ENCODE measurements around the gene VWF.
"Not testable (repeated sequence)": the region's sequence is repeated elsewhere in the genome, so short reads cannot be mapped to it uniquely, and the experiment has no call there.

Gene VWF

DNA sequence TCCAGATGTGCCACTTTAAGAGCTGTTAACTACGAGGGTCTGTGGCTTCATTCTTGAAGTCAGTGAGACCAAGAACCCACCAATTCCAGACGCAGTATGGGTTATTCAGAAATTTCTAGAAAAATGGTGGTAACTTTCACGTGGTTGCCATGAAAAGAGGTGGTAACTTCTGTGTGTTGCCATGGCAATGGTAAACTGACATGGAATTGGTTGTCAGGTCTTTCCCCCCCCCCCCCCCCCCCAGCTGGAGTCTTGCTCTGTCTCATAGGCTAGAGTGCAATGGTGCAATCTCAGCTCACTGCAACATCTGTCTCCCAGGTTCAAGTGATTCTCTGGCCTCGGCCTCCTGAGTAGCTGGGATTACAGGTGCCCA, 18.8 kb upstream of the VWF start:
- H3K4me3 ChIP-seq (ENCODE audit: low read depth, low read length) = no peak overlapping the region
- H3K36me3 ChIP-seq (ENCODE audit: insufficient read depth, low read length) = no peaks in the 10 kb centered on the region
- H3K4me1 ChIP-seq (ENCODE audit: control insufficient read depth, insufficient read depth, low read length, unreplicated experiment) = peaks cover 9% of the 10 kb centered on the region
- no peaks in the 10 kb centered on the region for H3K27me3 ChIP-seq (ENCODE audit: insufficient read depth, low read length)
- H3K79me2 ChIP-seq (ENCODE audit: control insufficient read depth, insufficient read depth, low read length, unreplicated experiment) = no peaks in the 10 kb centered on the region
- H3K27ac ChIP-seq (ENCODE audit: low read depth, low read length) = no peak overlapping the region
- H2AFZ ChIP-seq (ENCODE audit: low read length, unreplicated experiment) = no peak overlapping the region

DNA sequence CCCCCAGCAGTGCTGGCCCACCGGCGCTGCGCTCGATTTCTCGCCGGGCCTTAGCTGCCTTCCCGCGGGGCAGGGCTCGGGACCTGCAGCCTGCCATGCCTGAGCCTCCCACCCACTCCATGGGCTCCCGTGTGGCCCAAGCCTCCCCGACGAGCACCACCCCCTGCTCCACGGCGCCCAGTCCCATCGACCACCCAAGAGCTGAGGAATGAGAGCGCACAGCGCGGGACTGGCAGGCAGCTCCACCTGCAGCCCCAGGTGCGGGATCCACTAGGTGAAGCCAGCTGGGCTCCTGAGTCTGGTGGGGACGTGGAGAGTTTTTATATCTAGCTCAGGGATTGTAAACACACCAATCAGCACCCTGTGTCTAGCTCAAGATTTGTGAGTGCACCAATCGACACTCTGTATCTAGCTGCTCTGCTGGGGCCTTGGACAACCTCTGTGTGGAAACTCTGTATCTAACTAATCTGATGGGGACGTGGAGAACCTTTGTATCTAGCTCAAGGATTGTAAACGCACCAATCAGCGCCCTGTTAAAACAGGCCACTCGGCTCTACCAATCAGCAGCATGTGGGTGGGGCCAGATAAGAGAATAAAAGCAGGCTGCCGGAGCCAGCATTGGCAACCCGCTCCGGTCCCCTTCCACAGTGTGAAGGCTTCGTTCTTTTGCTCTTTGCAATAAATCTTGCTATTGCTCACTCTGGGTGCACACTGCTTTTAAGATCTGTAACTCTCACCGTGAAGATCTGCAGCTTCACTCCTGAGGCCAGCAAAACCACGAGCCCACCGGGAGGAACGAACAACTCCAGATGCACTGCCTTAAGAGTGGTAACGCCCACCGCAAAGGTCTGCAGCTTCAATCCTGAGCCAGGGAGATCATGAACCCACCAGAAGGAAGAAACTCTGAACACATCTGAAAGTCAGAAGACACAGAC, 18.2 kb upstream of the VWF start:
- not testable (repeated sequence) for H3K4me1 ChIP-seq (ENCODE audit: control insufficient read depth, insufficient read depth, low read length, unreplicated experiment)

DNA sequence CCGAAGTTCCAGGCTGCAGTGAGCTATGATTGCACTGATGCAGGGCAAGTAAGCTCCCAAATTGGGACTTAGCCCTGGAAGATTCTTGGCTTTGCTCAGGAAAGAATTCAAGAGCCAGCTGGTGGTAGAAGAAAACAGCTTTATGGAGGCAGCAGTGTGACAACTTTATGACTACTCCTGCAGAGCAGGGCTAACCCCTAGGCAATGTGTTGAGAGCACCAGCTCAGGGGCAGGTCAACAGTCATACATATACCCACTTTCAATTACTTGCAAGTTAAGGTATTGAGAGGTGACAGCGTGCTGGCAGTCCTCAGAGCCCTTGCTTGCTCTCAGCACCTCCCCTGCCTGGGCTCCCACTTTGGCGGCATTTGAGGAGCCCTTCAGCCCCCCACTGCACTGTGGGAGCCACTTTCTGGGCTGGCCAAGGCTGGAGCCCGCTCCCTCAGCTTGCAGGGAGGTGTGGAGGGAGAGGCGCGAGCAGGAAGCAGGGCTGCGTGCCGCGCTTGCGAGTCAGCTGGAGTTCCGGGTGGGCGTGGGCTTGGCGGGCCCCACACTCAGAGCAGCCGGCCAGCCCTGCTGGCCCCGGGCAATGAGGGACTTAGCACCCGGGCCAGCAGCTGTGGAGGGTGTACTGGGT, 17.4 kb upstream of the VWF start:
- H3K4me1 ChIP-seq (ENCODE audit: control insufficient read depth, insufficient read depth, low read length, unreplicated experiment); H3K27ac ChIP-seq (ENCODE audit: low read depth, low read length); H3K27me3 ChIP-seq (ENCODE audit: insufficient read depth, low read length); H3K4me3 ChIP-seq (ENCODE audit: low read depth, low read length); H3K79me2 ChIP-seq (ENCODE audit: control insufficient read depth, insufficient read depth, low read length, unreplicated experiment); H3K36me3 ChIP-seq (ENCODE audit: insufficient read depth, low read length); H2AFZ ChIP-seq (ENCODE audit: low read length, unreplicated experiment): not testable (repeated sequence)

More for the DNA sequence above, 18.2 kb upstream of the VWF start:
- H3K79me2 ChIP-seq (ENCODE audit: control insufficient read depth, insufficient read depth, low read length, unreplicated experiment); H3K4me3 ChIP-seq (ENCODE audit: low read depth, low read length); H3K27ac ChIP-seq (ENCODE audit: low read depth, low read length); H3K36me3 ChIP-seq (ENCODE audit: insufficient read depth, low read length); H3K27me3 ChIP-seq (ENCODE audit: insufficient read depth, low read length); H2AFZ ChIP-seq (ENCODE audit: low read length, unreplicated experiment): not testable (repeated sequence)

DNA sequence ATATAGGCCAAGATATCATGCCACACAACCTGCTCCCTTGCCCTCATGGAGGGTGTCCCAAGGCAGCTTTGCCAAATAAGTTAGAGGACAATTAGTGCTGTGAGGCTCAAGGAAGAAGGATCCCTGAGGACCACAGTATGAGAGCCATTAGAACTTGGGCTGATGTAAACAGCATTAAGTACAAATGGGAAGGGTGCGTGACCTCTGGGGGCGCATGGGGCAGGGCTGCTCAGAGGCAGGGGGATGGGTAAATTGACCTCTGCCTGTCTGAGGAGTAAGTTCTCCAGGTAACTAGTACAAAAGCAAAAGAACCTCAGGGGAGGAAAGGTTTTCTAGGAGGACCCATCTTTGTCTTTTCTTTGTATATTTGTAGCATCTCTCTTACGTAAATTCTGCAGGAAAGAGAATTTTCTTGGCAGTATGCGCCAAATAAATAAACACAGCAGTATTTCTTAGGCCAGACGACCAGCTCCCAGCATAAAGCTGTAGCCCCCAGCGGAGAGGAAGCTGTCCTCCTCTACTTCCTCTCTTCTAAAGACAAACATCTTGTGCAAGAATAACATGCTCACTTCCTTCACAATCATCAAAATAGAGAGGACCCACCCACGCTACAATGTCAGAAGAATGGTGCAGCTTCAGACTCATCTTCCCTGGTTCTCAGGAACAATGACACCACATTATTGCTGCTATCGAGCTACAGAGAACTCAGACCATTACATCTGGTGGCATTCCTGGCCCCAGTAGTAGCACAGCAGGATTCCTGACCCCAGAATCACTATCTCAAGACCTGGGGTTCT, 16.4 kb upstream of the VWF start:
- H3K4me1 ChIP-seq (ENCODE audit: control insufficient read depth, insufficient read depth, low read length, unreplicated experiment) = peaks cover 9% of the 10 kb centered on the region
- H3K27me3 ChIP-seq (ENCODE audit: insufficient read depth, low read length) = no peaks in the 10 kb centered on the region
- H3K79me2 ChIP-seq (ENCODE audit: control insufficient read depth, insufficient read depth, low read length, unreplicated experiment) = no peaks in the 10 kb centered on the region
- no peak overlapping the region for H3K4me3 ChIP-seq (ENCODE audit: low read depth, low read length)
- H3K36me3 ChIP-seq (ENCODE audit: insufficient read depth, low read length) = no peaks in the 10 kb centered on the region
- H2AFZ ChIP-seq (ENCODE audit: low read length, unreplicated experiment) = no peak overlapping the region
- peak overlapping the region; percentile 1; the same call in 1 of the 2 replicates for H3K27ac ChIP-seq (ENCODE audit: low read depth, low read length)

DNA sequence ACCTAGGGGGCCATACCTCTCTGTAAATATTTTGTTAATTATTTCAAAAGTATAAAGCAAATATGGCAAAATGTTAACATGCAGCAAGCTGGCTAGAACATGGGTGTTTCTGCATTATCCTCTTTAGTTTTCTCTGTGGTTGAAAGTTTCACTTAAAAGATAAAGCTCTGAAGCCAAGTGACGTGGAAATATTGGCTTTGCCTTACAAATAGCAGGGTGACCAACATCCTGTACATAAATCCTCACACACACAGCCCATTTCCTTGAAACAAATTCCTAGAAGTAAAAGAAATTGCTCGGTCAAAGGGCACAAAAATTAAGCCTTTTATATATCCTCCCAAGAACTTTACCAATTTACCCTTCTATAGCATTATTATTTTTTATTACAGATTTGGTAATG, 10.6 kb upstream of the VWF start:
- no peak overlapping the region for H3K4me3 ChIP-seq (ENCODE audit: low read depth, low read length)
- H3K4me1 ChIP-seq (ENCODE audit: control insufficient read depth, insufficient read depth, low read length, unreplicated experiment) = no peaks in the 10 kb centered on the region
- H2AFZ ChIP-seq (ENCODE audit: low read length, unreplicated experiment) = no peak overlapping the region
- H3K27me3 ChIP-seq (ENCODE audit: insufficient read depth, low read length) = no peaks in the 10 kb centered on the region
- no peaks in the 10 kb centered on the region for H3K79me2 ChIP-seq (ENCODE audit: control insufficient read depth, insufficient read depth, low read length, unreplicated experiment)
- no peaks in the 10 kb centered on the region for H3K36me3 ChIP-seq (ENCODE audit: insufficient read depth, low read length)
- no peak overlapping the region for H3K27ac ChIP-seq (ENCODE audit: low read depth, low read length)

DNA sequence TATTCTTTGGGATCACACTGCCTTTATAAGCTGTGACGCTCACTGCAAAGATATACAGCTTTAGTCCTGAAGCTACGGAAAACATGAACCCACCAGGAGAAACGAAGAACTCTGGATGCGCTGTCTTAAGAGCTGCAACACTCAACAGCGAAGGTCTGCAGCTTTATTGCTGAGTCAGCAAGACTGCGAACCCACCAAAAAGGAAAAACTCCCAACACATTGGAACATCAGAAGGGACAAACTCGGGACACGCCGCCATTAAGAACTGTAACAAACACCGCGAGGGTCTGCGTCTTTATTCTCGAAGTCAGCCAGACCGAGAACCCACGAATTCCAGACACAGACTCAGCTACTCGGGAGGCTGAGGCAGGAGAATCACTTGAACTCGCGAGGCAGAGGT, 9.2 kb upstream of the VWF start:
- no peaks in the 10 kb centered on the region for H3K79me2 ChIP-seq (ENCODE audit: control insufficient read depth, insufficient read depth, low read length, unreplicated experiment)
- no peaks in the 10 kb centered on the region for H3K36me3 ChIP-seq (ENCODE audit: insufficient read depth, low read length)
- no peak overlapping the region for H3K27ac ChIP-seq (ENCODE audit: low read depth, low read length)
- no peaks in the 10 kb centered on the region for H3K4me1 ChIP-seq (ENCODE audit: control insufficient read depth, insufficient read depth, low read length, unreplicated experiment)
- no peak overlapping the region for H2AFZ ChIP-seq (ENCODE audit: low read length, unreplicated experiment)
- H3K27me3 ChIP-seq (ENCODE audit: insufficient read depth, low read length) = no peaks in the 10 kb centered on the region
- no peak overlapping the region for H3K4me3 ChIP-seq (ENCODE audit: low read depth, low read length)

DNA sequence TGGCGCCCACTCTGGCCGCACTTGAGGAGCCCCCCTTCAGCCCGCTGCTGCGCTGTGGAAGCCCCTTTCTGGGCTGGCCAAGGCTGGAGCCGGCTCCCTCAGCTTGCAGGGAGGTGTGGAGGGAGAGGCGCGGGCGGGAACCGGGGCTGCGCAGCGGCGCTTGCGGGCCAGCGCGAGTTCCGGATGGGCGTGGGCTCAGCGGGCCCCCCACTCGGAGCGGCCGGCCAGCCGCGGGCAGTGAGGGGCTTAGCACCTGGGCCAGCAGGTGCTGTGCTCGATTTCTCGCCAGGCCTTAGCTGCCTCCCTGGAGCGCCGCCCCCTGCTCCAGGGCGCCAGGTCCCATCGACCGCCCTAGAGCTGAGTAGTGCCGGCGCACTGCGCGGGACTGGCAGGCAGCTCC, 8.0 kb upstream of the VWF start:
- no peak overlapping the region for H2AFZ ChIP-seq (ENCODE audit: low read length, unreplicated experiment)
- H3K36me3 ChIP-seq (ENCODE audit: insufficient read depth, low read length) = no peaks in the 10 kb centered on the region
- H3K4me3 ChIP-seq (ENCODE audit: low read depth, low read length) = no peak overlapping the region
- no peaks in the 10 kb centered on the region for H3K27me3 ChIP-seq (ENCODE audit: insufficient read depth, low read length)
- H3K79me2 ChIP-seq (ENCODE audit: control insufficient read depth, insufficient read depth, low read length, unreplicated experiment) = no peaks in the 10 kb centered on the region
- H3K4me1 ChIP-seq (ENCODE audit: control insufficient read depth, insufficient read depth, low read length, unreplicated experiment) = no peaks in the 10 kb centered on the region
- H3K27ac ChIP-seq (ENCODE audit: low read depth, low read length) = no peak overlapping the region

DNA sequence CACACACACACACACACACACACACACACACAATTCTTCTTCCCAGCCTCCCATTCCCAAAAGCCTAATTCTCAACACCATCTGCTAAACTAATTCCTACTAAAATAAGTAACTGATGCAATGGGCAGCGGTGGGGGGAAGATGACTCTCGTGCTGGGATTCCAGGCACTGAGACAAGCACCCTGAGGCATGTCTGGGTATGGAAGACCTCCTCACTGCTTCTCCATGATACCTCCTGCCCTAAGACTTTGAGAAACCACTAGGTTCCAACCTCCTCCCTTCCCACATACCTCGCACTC, 789 bp upstream of the VWF start:
- Histone ChIP-seq H3K27me3 (ENCODE audit: insufficient read depth, low read length) (no peaks in the 10 kb centered on the region), H3K4me1 (ENCODE audit: control insufficient read depth, insufficient read depth, low read length, unreplicated experiment) (no peaks in the 10 kb centered on the region), H3K4me3 (ENCODE audit: low read depth, low read length) (no peak overlapping the region), H3K79me2 (ENCODE audit: control insufficient read depth, insufficient read depth, low read length, unreplicated experiment) (no peaks in the 10 kb centered on the region), H2AFZ (ENCODE audit: low read length, unreplicated experiment) (no peak overlapping the region), H3K36me3 (ENCODE audit: insufficient read depth, low read length) (no peaks in the 10 kb centered on the region), H3K27ac (ENCODE audit: low read depth, low read length) (no peak overlapping the region)

DNA sequence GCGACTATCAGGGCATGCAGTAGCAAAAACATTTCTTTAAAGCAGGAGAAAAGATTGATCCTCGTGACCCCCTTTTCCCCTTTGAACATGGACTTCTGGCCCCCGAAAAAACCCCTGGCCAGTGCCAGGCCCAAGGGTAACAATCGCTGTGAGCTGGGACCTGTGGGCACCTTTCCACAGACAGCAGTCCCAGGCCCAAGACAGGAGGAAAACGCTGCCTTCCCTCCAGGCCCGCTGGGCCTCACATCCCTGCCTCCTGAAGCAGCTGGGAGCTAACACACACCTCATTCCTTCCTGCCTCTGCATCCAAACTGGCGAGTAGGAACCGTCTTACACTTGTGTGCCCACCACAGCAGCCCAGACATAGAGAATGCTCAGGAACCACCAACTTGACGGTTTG, 1.2 kb downstream of the VWF start:
- no peak overlapping the region for H2AFZ ChIP-seq (ENCODE audit: low read length, unreplicated experiment)
- no peaks in the 10 kb centered on the region for H3K79me2 ChIP-seq (ENCODE audit: control insufficient read depth, insufficient read depth, low read length, unreplicated experiment)
- no peaks in the 10 kb centered on the region for H3K4me1 ChIP-seq (ENCODE audit: control insufficient read depth, insufficient read depth, low read length, unreplicated experiment)
- no peak overlapping the region for H3K4me3 ChIP-seq (ENCODE audit: low read depth, low read length)
- no peaks in the 10 kb centered on the region for H3K27me3 ChIP-seq (ENCODE audit: insufficient read depth, low read length)
- H3K27ac ChIP-seq (ENCODE audit: low read depth, low read length) = no peak overlapping the region
- no peaks in the 10 kb centered on the region for H3K36me3 ChIP-seq (ENCODE audit: insufficient read depth, low read length)

DNA sequence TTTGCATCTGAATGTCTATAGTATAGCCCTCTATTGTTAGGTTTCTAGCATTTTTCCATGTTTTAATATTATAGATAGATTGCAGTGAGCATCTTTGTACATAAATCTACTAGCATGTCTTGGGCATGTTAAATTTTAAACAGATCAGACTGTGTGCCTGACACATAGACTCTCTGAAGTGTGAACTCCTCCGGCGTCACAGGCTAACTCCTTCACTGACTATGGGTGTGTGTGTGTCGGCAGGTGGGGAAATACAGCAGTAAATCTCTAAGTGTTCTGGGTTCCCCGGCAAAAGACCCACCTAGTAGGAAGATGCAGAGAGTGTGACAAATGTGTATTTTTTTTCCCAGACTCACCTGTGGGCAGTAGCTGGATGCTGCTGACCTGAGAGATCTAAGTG, 2.3 kb downstream of the VWF start:
- Histone ChIP-seq H3K36me3 (ENCODE audit: insufficient read depth, low read length) (no peaks in the 10 kb centered on the region), H3K27me3 (ENCODE audit: insufficient read depth, low read length) (no peaks in the 10 kb centered on the region), H2AFZ (ENCODE audit: low read length, unreplicated experiment) (no peak overlapping the region), H3K27ac (ENCODE audit: low read depth, low read length) (no peak overlapping the region), H3K79me2 (ENCODE audit: control insufficient read depth, insufficient read depth, low read length, unreplicated experiment) (no peaks in the 10 kb centered on the region), H3K4me1 (ENCODE audit: control insufficient read depth, insufficient read depth, low read length, unreplicated experiment) (no peaks in the 10 kb centered on the region), H3K4me3 (ENCODE audit: low read depth, low read length) (no peak overlapping the region)

All from ACC112 (cell line).